Heart left ventricle (tissue), 13 donors: ENCODE measurements around the gene SOCS6.

Source experiments
- CTCF ChIP-seq, 12 donors: fragments of 200-600 bp; sonication (generic) in 4 of 12; IDR thresholded peaks; one replicate each; pipeline versions ENCODE4 v1.5.0 to v1.8.0; 2018 to 2022; ENCODE audit warnings: antibody characterized with exemption in 12 of 12, mild to moderate bottlenecking in 5 of 12
- POLR2A ChIP-seq, 2 donors: fragments of 450-650 bp; IDR thresholded peaks; one replicate each; pipeline ENCODE4 v1.6.1; 2017; ENCODE audit warnings: antibody characterized with exemption in 2 of 2, mild to moderate bottlenecking in 2 of 2, moderate library complexity in 2 of 2
- donor health status: ischemic (EF 13 %, LVEDD 7.1; RV severe dilation, severe dysfunction).
- donor health status: DM: no; HTN: yes; CAD: no.
- donor health status: DM: no; HTN: no; CAD: no.
- donor health status: ischemic (EF 25% LVEDD 6.9; RV normal size, moderate dysfunction).
- donor health status: ischemic (EF 25% LVEDD 5.7; RV mildly dilated, moderate dysfunction).
- donor health status: ischemic (EF 35%, LVEDD 5.7; RV mildly dilated, moderate dysfunction).
- donor health status: nonischemic (EF 11% LVEDD 7.7; RV severe dilation, severe dysfunction).
- donor health status: DM: yes; HTN: yes; CAD: no.
- donor health status: PGD.
- donor health status: ischemic (EF 29% LVEDD 5.4; RV normal size, mild dysfunction).
- donor health status: nonischemic (EF 23%, LVEDD 6.1; RV moderate dilation, normal function).

GRCh38 chr18:70261141-70261788, 27.6 kb upstream of the SOCS6 start:
- TF ChIP-seq CTCF (IDR thresholded peaks at IDR 0.05) (no peak), POLR2A (IDR thresholded peaks at IDR 0.05) (no peak)
